ENCODE results near the gene MORF4L2.

Gene MORF4L2

DNA sequence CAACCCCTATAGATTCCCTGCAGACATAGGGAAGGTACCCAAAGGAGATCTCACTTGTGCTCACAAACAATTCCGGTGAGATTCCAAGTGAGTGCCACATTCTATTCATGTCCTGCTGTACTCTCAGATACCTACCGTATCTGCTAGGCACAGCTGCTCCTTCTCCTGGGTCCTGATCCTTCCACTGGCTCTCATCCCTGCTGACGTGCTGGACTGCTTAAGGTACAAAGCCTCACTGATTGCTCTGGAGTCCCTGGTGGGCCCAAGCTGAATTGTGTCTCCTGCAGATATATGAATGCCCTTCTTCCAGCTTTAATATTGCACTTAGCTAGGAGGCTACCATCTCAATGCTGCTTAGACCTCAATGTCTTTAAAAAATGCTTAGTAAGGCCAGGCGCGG, 55.4 kb downstream of the MORF4L2 start:
- DNase-seq = no peak

GRCh38 chrX:103630171-103630511, 56.4 kb downstream of the MORF4L2 start:
- DNase-seq = no peak

- DNase-seq = peak; percentile 50 to 57
Measured at GRCh38 chrX:103629318-103630170, 57.0 kb downstream of the MORF4L2 start.

GRCh38 chrX:103628386-103629317, 57.8 kb downstream of the MORF4L2 start, which contains the start of gene TCEAL1:
TCEAL1 (plus strand) TSS chrX:103628975; CDS start chrX:103629917, 942 bp downstream.
- DNase-seq = peak; percentile 28 to 53

DNA sequence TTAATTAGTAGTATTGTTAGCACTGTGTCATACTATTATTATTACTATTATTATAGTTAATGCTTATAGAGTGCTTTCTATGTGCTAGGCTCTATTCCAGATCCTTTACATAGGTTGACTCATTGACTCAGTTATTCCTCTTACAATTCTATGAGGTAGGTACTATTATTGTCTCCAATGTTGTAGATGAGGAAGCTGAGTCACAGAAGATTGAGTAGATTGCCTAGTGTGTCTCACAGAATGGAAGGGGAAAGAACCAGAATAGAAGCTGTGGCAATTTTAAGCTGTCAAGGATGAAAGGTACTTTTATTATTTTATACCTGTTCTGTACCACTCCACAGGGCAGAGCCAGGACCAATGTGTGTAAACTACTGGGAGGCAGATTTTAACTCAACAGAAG, 59.6 kb downstream of the MORF4L2 start:
- no peak for DNase-seq

All from NCI-H446 (cell line).